GM04503 (cell line): ENCODE results near the gene CD55.

Experiments
- DNase-seq: peaks from one replicate; pipeline ENCODE4 v3.0.0-alpha.2; 2012; ENCODE audit warnings: low read depth

The CD55 gene

GRCh38 chr1:207330011-207330710, 8.7 kb downstream of the CD55 start:
- no peak for DNase-seq

- DNase-seq = no peak
These were observed 10.2 kb downstream of the CD55 start for GRCh38 chr1:207331354-207332313.

GRCh38 chr1:207333009-207333600, 11.6 kb downstream of the CD55 start:
- DNase-seq = no peak

GRCh38 chr1:207333620-207334019, 12.1 kb downstream of the CD55 start:
- DNase-seq = no peak

GRCh38 chr1:207334337-207334736, 12.9 kb downstream of the CD55 start:
- no peak for DNase-seq

GRCh38 chr1:207335138-207335537, 13.7 kb downstream of the CD55 start:
- no peak for DNase-seq

GRCh38 chr1:207335695-207336363, 14.4 kb downstream of the CD55 start:
- no peak for DNase-seq

GRCh38 chr1:207336559-207337467, 15.3 kb downstream of the CD55 start:
- DNase-seq = no peak

GRCh38 chr1:207342332-207342731, 20.9 kb downstream of the CD55 start:
- no peak for DNase-seq

GRCh38 chr1:207343675-207344074, 22.2 kb downstream of the CD55 start:
- no peak for DNase-seq

GRCh38 chr1:207344221-207344620, 22.7 kb downstream of the CD55 start:
- no peak for DNase-seq

- no peak for DNase-seq
These were observed 24.4 kb downstream of the CD55 start for GRCh38 chr1:207345644-207346477.

GRCh38 chr1:207346513-207346912, 25.0 kb downstream of the CD55 start:
- DNase-seq = no peak

GRCh38 chr1:207349979-207350378, 28.5 kb downstream of the CD55 start:
- no peak for DNase-seq

GRCh38 chr1:207352554-207352953, 31.1 kb downstream of the CD55 start:
- DNase-seq = no peak

- no peak for DNase-seq
These were observed 33.6 kb downstream of the CD55 start for GRCh38 chr1:207355060-207355459.

- DNase-seq = no peak
These were observed 34.2 kb downstream of the CD55 start for GRCh38 chr1:207355513-207356295.

GRCh38 chr1:207361029-207361428, 39.6 kb downstream of the CD55 start:
- no peak for DNase-seq

- DNase-seq = no peak
These were observed 40.4 kb downstream of the CD55 start for GRCh38 chr1:207361889-207362288.
